NCI-H1436 (cell line): ENCODE measurements around the gene PYGO1.
A peak's percentile ranks its signal among the peaks of the same experiment; 100 is the strongest.
"Not testable (repeated sequence)": the region's sequence is repeated elsewhere in the genome, so short reads cannot be mapped to it uniquely, and the experiment has no call there.

Source experiments
- DNase-seq: peaks from one replicate; lab custom pipeline; 2025; lab: John Stamatoyannopoulos, UW

PYGO1 gene, protein sequence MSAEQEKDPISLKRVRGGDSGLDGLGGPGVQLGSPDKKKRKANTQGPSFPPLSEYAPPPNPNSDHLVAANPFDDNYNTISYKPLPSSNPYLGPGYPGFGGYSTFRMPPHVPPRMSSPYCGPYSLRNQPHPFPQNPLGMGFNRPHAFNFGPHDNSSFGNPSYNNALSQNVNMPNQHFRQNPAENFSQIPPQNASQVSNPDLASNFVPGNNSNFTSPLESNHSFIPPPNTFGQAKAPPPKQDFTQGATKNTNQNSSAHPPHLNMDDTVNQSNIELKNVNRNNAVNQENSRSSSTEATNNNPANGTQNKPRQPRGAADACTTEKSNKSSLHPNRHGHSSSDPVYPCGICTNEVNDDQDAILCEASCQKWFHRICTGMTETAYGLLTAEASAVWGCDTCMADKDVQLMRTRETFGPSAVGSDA

GRCh38 chr15:55588070-55588814 is at the start of gene PYGO1:
Gene PYGO1, minus strand, starts transcription at chr15:55588345. Its CDS starts 462 bp downstream, at chr15:55587883.
- DNase-seq, result peak; percentile 31

DNA sequence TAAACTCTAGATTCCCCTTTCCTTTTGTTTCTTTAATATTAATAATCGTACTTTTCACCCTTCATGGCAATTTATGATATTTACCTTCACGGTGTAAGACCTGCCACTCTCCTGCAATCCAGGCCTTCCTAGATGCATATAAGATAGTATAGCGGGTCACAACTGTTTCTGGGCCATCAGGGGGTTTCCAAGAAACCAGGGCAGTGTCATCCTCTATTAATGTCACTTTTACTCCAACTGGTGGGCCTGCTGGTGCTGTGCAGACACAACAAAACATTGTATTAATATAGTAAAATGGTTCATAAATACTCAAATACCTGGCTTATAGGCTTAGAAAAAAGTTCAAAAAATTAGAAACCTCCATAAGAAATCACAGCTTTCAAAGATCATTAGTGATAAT is 48.9 kb upstream of the PYGO1 start:
- DNase-seq, result no peak

DNA sequence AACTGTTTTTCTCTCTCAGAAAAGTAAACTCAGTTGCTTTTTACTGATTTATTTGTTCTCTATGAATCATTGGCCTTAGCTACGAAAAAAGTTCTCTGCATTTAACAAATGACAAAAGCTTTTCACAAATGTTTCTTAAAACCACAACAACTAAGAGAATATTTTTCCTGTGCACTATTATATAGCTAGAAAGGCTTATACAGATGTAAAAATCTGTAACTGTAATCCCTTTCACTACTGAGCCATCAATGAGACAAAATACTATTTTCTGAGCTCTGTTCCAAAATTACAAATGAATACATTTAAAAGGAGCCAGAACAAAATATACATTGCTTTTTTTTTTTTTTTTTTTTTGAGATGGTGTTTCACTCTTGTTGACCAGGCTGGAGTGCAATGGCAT is 45.6 kb upstream of the PYGO1 start:
- no peak for DNase-seq

DNA sequence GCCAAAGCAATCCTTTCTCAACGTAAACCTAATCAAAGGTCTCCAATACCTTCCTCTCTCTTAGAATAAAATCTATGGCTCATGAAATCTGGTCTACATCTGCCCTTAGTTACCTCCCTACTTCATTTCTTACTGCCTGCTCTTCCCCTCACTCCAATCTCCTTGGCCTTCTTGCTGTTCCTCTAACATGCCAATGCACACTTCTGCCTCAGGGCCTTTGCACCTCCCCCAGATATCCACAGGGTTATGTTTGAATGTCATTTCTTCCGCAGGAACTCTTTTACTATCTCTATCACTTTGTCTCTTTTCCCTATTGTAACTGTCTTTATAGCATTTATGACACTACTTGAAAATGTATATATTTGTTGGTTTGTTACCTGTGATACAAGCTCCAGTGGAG is 44.3 kb upstream of the PYGO1 start:
- DNase-seq, result no peak

DNA sequence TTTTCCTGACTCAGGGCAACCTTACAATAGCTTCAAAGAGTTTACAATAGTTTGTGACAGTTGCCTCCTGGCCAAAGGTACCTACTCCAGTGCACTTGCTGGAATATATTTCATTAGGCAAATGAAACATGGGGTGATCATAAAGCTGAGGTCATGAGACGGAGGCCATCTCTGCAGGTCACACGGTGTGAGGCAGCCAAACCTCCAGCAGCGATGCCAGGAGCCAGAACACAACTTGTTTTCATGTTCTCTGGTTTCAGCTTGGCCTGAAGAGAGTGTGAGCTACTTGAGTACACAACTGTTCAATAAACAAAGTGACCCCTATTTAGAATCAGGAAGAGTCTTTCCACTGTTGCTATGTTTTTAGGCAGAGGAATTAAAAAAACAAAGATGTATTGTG is 42.7 kb upstream of the PYGO1 start:
- DNase-seq, result no peak

GRCh38 chr15:55628369-55628730 is 40.2 kb upstream of the PYGO1 start:
- no peak for DNase-seq

GRCh38 chr15:55627730-55628368 is 39.7 kb upstream of the PYGO1 start:
- DNase-seq, result no peak

GRCh38 chr15:55619783-55620182 is 31.6 kb upstream of the PYGO1 start:
- DNase-seq, result no peak

- DNase-seq, result no peak
These were observed 30.2 kb upstream of the PYGO1 start for GRCh38 chr15:55618387-55618786.

DNA sequence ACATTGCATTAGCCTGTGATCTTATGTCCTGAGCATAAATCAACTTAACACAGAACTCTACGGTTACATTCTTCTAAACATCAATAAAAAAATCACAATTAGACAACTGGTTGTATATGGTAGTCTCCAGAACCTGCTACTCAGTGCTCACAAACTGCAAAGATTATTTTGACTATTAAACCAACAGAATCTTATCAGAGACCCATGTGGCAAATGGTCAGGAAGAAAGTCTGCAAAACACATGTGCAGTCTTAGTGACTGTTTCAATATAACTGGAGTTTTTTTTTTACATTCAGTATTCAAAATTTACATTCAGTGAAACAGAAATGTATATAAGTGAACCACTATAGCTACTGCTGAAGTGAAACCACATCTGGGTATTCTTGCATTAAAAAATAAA is 27.3 kb upstream of the PYGO1 start:
- DNase-seq, result no peak

DNA sequence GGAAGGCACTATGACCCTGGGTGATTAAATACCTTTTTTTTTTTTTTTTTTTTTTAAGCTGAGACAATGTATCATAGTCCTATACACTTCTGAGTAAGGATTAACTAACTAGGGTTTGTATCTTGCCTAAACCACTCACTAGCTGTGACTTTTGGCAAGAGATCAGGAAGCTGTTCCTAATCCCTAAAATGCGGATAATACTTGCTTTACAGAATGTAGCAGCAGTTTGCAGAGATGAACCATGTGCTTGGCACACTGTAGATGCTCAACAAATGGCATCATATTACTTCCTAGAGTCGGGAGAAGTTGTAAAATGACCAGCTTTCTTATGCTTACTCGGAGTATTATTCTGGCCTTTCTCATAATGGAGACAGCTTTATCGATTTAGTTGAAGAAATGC is 25.6 kb upstream of the PYGO1 start:
- no peak for DNase-seq

DNA sequence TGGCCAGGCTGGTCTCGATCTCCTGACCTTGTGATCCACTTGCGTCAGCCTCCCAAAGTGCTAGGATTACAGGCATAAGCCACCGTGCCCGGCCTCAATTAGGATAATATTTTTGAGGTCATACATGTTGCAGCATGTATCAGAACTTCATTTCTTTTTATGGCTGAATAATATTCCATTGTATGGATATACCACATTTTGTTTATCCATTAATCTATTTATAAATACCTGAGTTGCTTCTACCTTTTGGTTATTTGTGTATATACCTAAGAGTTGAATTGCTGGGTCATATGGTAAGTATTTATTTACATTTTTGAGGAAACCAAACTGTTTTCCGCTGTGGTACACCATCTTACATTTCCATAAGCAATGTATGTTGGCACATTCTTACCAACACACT is 18.1 kb upstream of the PYGO1 start:
- DNase-seq, result no peak

GRCh38 chr15:55601374-55601773 is 13.2 kb upstream of the PYGO1 start:
- no peak for DNase-seq

- DNase-seq, result no peak
These were observed 11.3 kb upstream of the PYGO1 start for GRCh38 chr15:55599439-55599838.

DNA sequence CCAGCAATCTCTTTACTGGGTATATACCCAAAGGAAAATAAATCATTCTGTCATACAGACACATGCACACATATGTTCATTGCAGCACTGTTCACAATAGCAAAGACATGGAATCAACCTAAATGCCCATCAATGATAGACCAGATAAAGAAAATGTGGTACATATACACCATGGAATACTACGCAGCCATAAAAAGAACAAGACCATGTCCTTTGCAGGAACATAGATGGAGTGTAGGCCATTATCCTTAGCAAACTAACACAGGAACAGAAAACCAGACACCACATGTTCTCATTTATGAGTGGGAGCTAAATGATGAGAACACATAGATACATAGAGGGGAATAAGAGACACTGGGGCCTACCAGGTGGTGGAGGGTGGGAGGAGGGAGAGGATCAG is 4.9 kb upstream of the PYGO1 start:
- DNase-seq, result not testable (repeated sequence)

- DNase-seq, result no peak
These were observed 2.6 kb upstream of the PYGO1 start for GRCh38 chr15:55590788-55591187.

DNA sequence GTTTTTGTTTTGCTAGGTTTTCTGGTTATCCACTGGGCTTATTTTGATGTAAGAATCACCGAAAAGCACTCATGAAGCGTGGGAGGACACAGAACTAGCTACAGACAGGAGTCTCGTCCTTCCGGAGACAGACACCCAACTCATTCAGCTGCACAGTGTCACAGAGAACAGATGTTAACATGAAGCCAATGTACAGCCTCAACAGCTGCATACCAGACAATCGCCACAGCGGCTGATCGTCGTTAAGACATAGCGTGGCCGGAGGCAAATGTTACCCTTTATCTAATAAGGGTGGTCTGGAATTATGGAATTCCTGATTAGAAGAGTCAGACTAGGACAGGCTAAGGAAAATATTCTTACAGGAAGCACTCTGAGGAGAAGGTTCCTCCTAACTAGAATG is 1.1 kb upstream of the PYGO1 start:
- no peak for DNase-seq

- DNase-seq, result no peak
These were observed 620 bp upstream of the PYGO1 start for GRCh38 chr15:55588815-55589115.

GRCh38 chr15:55587321-55588069 is 650 bp downstream of the PYGO1 start:
- no peak for DNase-seq

GRCh38 chr15:55586808-55587207 is 1.3 kb downstream of the PYGO1 start:
- DNase-seq, result no peak

DNA sequence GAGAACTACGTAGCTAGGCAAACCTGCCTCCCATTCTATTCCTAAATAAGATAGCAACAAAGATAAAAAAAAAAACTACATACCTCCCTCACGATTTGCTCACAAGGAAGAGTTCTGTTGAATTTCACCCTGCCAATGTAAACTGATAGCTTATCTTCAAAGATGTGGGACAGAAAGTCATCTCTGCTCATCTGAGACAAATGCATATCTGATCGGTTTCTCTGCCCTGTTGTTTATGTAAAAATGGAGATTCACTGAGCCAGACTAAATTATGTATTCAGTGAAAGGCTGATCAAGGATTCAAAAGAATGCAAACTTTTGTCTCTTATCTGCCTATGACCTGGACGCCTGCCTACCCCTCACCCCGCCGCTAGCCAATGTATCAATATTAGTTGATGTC is 11.2 kb downstream of the PYGO1 start:
- DNase-seq, result no peak

GRCh38 chr15:55574096-55574495 is 14.0 kb downstream of the PYGO1 start:
- DNase-seq, result no peak

DNA sequence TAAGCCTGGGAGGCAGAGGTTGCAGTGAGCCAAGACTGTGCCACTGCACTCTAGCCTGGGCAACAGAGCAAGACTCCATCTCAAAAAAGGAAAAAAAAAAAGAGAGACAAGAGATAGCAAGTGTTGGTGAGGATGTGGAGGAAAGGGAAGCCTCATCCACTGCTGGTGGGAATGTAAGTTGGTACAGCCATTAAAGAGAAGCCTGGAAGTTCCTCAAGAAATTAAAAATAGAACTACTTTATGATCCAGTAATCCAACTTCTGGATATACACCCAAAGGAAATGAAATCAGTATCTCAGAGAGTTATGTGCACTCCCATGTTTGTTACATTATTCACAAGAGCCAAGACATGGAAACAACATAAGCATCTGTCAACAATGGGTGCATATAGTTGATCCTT is 14.9 kb downstream of the PYGO1 start:
- no peak for DNase-seq
